Measurements from ENCODE around the gene CLECL1.
"Not testable (repeated sequence)": the region's sequence is repeated elsewhere in the genome, so short reads cannot be mapped to it uniquely, and the experiment has no call there.

Gene CLECL1

DNA sequence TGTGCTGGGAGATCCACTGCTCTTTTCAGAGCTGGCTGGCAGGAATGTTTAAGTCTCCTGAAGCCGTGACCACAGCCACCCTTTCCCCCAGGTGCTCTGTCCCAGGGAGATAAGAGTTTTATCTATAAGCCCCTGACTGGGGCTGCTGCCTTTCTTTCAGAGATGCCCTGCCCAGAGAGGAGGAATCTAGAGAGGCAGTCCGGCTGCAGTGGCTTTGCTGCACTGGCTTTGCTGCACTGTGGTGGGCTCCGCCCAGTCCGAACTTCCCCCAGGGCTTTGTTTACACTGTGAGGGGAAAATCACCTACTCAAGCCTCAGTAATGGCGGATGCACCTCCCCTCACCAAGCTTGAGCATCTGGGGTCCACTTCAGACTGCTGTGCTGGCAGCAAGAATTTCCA lies 47.5 kb downstream of the CLECL1 start:
- not testable (repeated sequence) for H3K9ac ChIP-seq (ENCODE audit: low read length); H2BK5ac ChIP-seq (ENCODE audit: low read depth, low read length, poor library complexity); H2AK5ac ChIP-seq (ENCODE audit: low read length); H3K36me3 ChIP-seq (ENCODE audit: control insufficient read depth in 1 of 2, insufficient read depth in 2 of 2, low read length in 2 of 2); H3K18ac ChIP-seq (ENCODE audit: low read length); H3K4me1 ChIP-seq (ENCODE audit: control insufficient read depth in 1 of 2, insufficient read depth in 2 of 2, low read length in 2 of 2); H3K79me2 ChIP-seq (ENCODE audit: control insufficient read depth, insufficient read depth, low read length, poor library complexity); H3K4me2 ChIP-seq (ENCODE audit: low read length); H4K12ac ChIP-seq (ENCODE audit: low read depth, low read length); H3K9me3 ChIP-seq (ENCODE audit: insufficient read depth, low read depth, low read length); H2BK120ac ChIP-seq (ENCODE audit: insufficient read depth, low read length, poor library complexity); H3K14ac ChIP-seq (ENCODE audit: low read length); H3K23ac ChIP-seq (ENCODE audit: low read length); H3K4me3 ChIP-seq (ENCODE audit: low read depth, low read length); H3K27me3 ChIP-seq (ENCODE audit: insufficient read depth, low read length); H2BK12ac ChIP-seq (ENCODE audit: low read length); DNase-seq; H3K79me1 ChIP-seq (ENCODE audit: low read length); H3K4ac ChIP-seq (ENCODE audit: low read depth, low read length); H4K8ac ChIP-seq (ENCODE audit: low read depth, low read length); H4K91ac ChIP-seq (ENCODE audit: low read depth, low read length); H2AFZ ChIP-seq (ENCODE audit: insufficient read depth, low read length, poor library complexity); H3K27ac ChIP-seq (ENCODE audit: low read depth, low read length)
- no CpG with 5 or more reads among the region's 5 CpGs for WGBS (ENCODE audit: extremely low coverage, insufficient coverage, insufficient read length)

DNA sequence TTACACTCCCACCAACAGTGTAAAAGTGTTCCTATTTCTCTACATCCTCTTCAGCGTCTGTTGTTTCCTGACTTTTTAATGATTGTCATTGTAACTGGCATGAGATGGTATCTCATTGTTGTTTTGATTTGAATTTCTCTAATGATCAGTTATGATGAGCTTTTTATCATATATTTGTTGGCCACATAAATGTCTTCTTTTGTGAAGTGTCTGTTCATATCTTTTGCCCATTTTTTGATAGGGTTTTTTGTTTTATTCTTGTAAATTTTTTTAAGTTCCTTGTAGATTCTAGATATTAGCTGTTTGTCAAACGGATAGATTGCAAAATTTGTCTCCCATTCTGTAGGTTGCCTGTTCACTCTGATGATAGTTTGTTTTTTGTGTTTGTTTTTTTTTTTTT lies 49.9 kb downstream of the CLECL1 start:
- no CpG with 5 or more reads among the region's 2 CpGs for WGBS (ENCODE audit: extremely low coverage, insufficient coverage, insufficient read length)
- not testable (repeated sequence) for H4K8ac ChIP-seq (ENCODE audit: low read depth, low read length); H3K27ac ChIP-seq (ENCODE audit: low read depth, low read length); DNase-seq; H4K12ac ChIP-seq (ENCODE audit: low read depth, low read length); H3K9me3 ChIP-seq (ENCODE audit: insufficient read depth, low read depth, low read length); H3K23ac ChIP-seq (ENCODE audit: low read length); H2AFZ ChIP-seq (ENCODE audit: insufficient read depth, low read length, poor library complexity); H2BK5ac ChIP-seq (ENCODE audit: low read depth, low read length, poor library complexity); H3K18ac ChIP-seq (ENCODE audit: low read length); H2AK5ac ChIP-seq (ENCODE audit: low read length); H3K36me3 ChIP-seq (ENCODE audit: control insufficient read depth in 1 of 2, insufficient read depth in 2 of 2, low read length in 2 of 2); H3K4ac ChIP-seq (ENCODE audit: low read depth, low read length); H3K4me1 ChIP-seq (ENCODE audit: control insufficient read depth in 1 of 2, insufficient read depth in 2 of 2, low read length in 2 of 2); H4K91ac ChIP-seq (ENCODE audit: low read depth, low read length); H2BK120ac ChIP-seq (ENCODE audit: insufficient read depth, low read length, poor library complexity); H3K14ac ChIP-seq (ENCODE audit: low read length); H2BK12ac ChIP-seq (ENCODE audit: low read length); H3K4me2 ChIP-seq (ENCODE audit: low read length); H3K79me2 ChIP-seq (ENCODE audit: control insufficient read depth, insufficient read depth, low read length, poor library complexity); H3K27me3 ChIP-seq (ENCODE audit: insufficient read depth, low read length); H3K79me1 ChIP-seq (ENCODE audit: low read length); H3K9ac ChIP-seq (ENCODE audit: low read length); H3K4me3 ChIP-seq (ENCODE audit: low read depth, low read length)

DNA sequence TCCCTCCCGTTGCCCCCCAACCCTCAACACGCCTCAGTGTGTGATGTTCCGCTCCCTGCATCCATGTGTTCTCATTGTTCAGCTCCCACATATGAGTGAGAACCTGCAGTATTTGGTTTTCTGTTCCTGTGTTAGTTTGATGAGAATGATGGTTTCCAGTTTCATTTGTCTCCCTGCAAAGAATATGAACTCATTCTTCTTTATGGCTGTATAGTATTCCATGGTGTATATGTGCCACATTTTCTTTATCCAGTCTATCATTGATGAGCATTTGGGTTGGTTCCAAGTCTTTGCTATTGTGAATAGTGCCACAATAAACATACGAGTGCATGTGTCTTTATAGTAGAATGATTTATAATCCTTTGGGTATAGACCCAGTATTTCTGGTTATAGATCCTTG lies 50.4 kb downstream of the CLECL1 start:
- not testable (repeated sequence) for H2AFZ ChIP-seq (ENCODE audit: insufficient read depth, low read length, poor library complexity)
- WGBS (ENCODE audit: extremely low coverage, insufficient coverage, insufficient read length): no CpG with 5 or more reads among the region's 4 CpGs

DNA sequence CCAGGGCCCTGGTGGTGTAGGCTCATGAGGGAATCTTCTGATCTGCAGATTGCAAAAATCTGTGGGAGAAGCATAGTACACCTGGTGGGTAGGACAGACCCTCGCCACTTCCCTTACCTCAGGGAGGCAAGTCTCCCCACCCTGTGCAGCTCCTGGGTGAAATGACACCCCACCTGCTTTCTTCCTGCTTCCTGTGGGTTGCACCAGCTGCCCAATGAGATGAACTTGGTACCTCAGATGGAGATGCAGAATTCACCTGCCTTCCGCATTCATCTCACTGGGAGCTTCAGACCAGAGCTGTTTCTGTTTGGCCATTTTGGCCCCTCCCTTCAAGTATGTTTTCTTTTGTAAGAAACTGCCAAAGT lies 58.7 kb downstream of the CLECL1 start:
- peak overlapping the region; percentile 84 for H3K27ac ChIP-seq (ENCODE audit: low read depth, low read length)
- H3K14ac ChIP-seq (ENCODE audit: low read length): peak overlapping the region; percentile 67
- peak overlapping the region; percentile 31 for H4K8ac ChIP-seq (ENCODE audit: low read depth, low read length)
- H3K4ac ChIP-seq (ENCODE audit: low read depth, low read length): peak overlapping the region; percentile 28
- no peak overlapping the region for H3K4me3 ChIP-seq (ENCODE audit: low read depth, low read length)
- H3K79me1 ChIP-seq (ENCODE audit: low read length): peaks cover 13% of the 10 kb centered on the region
- WGBS (ENCODE audit: extremely low coverage, insufficient coverage, insufficient read length): no CpG with 5 or more reads among the region's 2 CpGs
- no peak for DNase-seq
- H3K9ac ChIP-seq (ENCODE audit: low read length): no peak overlapping the region
- H2AK5ac ChIP-seq (ENCODE audit: low read length): no peak overlapping the region
- peak overlapping the region; percentile 18 for H2BK5ac ChIP-seq (ENCODE audit: low read depth, low read length, poor library complexity)
- no peak overlapping the region for H4K12ac ChIP-seq (ENCODE audit: low read depth, low read length)
- H2BK120ac ChIP-seq (ENCODE audit: insufficient read depth, low read length, poor library complexity): peak overlapping the region; percentile 67
- peak overlapping the region; percentile 12 for H2AFZ ChIP-seq (ENCODE audit: insufficient read depth, low read length, poor library complexity)
- no peaks in the 10 kb centered on the region for H3K27me3 ChIP-seq (ENCODE audit: insufficient read depth, low read length)
- H3K23ac ChIP-seq (ENCODE audit: low read length): no peak overlapping the region
- H3K36me3 ChIP-seq (ENCODE audit: control insufficient read depth in 1 of 2, insufficient read depth in 2 of 2, low read length in 2 of 2): no peaks in the 10 kb centered on the region
- H3K4me2 ChIP-seq (ENCODE audit: low read length): no peak overlapping the region
- H3K9me3 ChIP-seq (ENCODE audit: insufficient read depth, low read depth, low read length): no peaks in the 10 kb centered on the region
- H3K79me2 ChIP-seq (ENCODE audit: control insufficient read depth, insufficient read depth, low read length, poor library complexity): no peaks in the 10 kb centered on the region
- peak overlapping the region; percentile 52 for H2BK12ac ChIP-seq (ENCODE audit: low read length)
- H3K18ac ChIP-seq (ENCODE audit: low read length): peak overlapping the region; percentile 20
- H4K91ac ChIP-seq (ENCODE audit: low read depth, low read length): peak overlapping the region; percentile 67
- peaks cover 11 to 16% of the 10 kb centered on the region in 2 experiments for H3K4me1 ChIP-seq (ENCODE audit: control insufficient read depth in 1 of 2, insufficient read depth in 2 of 2, low read length in 2 of 2)

More for the DNA sequence above, 50.4 kb downstream of the CLECL1 start:
- not testable (repeated sequence) for H4K8ac ChIP-seq (ENCODE audit: low read depth, low read length); H4K91ac ChIP-seq (ENCODE audit: low read depth, low read length); H3K9ac ChIP-seq (ENCODE audit: low read length); H3K14ac ChIP-seq (ENCODE audit: low read length); H3K79me1 ChIP-seq (ENCODE audit: low read length); H3K36me3 ChIP-seq (ENCODE audit: control insufficient read depth in 1 of 2, insufficient read depth in 2 of 2, low read length in 2 of 2); H2BK120ac ChIP-seq (ENCODE audit: insufficient read depth, low read length, poor library complexity); H3K79me2 ChIP-seq (ENCODE audit: control insufficient read depth, insufficient read depth, low read length, poor library complexity); H2AK5ac ChIP-seq (ENCODE audit: low read length); H2BK12ac ChIP-seq (ENCODE audit: low read length); H3K23ac ChIP-seq (ENCODE audit: low read length); H3K4me1 ChIP-seq (ENCODE audit: control insufficient read depth in 1 of 2, insufficient read depth in 2 of 2, low read length in 2 of 2); DNase-seq; H4K12ac ChIP-seq (ENCODE audit: low read depth, low read length); H3K4ac ChIP-seq (ENCODE audit: low read depth, low read length); H3K4me2 ChIP-seq (ENCODE audit: low read length); H3K9me3 ChIP-seq (ENCODE audit: insufficient read depth, low read depth, low read length); H2BK5ac ChIP-seq (ENCODE audit: low read depth, low read length, poor library complexity); H3K27me3 ChIP-seq (ENCODE audit: insufficient read depth, low read length); H3K27ac ChIP-seq (ENCODE audit: low read depth, low read length); H3K4me3 ChIP-seq (ENCODE audit: low read depth, low read length); H3K18ac ChIP-seq (ENCODE audit: low read length)
